SKM-1 (cell line): ENCODE measurements around the gene SPON2.

Experiments used
- DNase-seq: peaks from one replicate; lab custom pipeline; 2025; ENCODE audit not compliant: unreplicated experiment; lab: John Stamatoyannopoulos, UW

The SPON2 gene

DNA sequence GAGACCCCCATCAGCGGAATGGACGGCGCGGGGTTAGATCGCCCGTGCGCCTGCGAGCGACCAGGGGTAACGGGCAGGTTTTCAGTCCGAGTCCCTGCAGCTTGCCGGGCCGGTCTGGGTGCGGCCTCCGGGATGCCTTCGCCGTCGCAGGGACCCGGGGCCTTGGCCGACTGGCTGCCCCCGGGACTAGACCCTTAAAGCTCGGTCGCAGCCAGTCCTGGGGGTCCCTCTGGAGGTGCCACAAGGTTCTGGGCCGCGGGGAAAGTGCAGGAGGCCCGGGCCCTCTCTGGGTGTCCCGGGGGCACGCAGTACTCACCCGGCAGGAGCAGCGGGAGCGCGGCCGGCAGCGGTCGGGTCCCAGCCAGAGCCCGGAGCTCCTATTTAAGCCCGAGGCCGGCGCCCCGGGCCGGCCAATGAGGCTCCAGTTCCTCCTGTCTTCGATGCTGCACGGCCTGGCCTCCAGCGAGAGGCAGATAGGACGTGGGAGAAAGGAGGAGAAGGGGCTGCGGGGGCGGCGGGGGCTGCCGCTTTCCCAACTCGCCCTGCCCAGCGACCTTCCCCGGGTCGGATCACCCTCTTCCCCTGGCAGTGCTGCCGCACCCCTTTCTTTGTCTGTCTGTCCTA is at the start of gene SPON2:
SPON2 (minus strand) TSS at position 356 of the 624 bp plus-strand sequence.
- DNase-seq: no peak

DNA sequence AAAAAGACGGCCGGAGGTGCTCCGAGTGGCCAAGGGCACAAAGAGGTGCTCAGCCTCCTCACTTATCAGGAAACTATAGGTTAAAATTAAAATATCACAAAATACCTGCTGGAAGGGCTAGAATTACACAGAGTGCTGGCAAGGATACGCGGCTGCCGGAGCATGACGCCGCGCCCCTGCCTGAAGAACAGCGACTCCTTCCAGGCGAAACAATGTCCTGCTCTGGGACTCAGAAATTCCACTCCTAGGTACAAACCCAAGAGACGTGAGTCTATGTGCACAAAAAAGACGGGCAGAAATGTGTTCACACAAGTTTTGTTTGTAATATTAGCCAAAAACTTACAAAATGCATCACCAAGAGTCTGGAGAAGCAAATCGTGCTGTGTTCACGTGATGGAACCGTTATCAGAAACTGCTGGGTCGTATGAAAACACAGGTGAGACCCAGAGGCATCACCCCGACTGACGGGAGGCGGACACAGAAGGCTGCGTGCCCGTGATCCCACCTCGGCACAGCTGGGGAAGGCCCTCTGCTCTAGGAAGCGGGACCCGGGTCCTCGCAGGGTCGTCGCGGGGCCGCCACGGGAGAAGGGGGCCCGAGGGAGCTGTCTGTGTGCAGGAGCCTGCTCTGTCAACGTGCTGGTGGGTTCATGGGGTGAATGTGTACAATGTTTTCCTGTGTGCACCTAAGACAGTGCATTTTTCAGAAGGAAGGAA is 48.9 kb upstream of the SPON2 start:
- no peak for DNase-seq

DNA sequence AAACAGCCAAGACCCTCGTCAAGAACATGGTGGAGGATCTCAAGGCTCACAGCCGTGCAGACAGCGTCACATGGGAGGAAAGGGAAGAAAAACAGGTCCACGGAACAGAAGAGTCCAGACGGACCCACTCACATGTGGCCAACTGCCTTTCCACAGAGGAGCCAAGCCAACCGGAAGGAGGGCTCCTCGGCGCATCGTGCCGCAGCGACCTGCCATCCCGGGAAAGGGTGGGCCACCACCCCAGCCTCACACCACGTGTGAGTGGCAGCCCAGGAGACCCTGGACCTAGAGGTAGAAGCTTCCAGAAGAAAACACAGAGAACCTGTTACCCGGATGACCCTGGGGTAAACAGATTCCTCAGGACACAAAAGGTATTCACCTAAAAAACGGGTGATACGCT is 48.2 kb upstream of the SPON2 start:
- DNase-seq: no peak

DNA sequence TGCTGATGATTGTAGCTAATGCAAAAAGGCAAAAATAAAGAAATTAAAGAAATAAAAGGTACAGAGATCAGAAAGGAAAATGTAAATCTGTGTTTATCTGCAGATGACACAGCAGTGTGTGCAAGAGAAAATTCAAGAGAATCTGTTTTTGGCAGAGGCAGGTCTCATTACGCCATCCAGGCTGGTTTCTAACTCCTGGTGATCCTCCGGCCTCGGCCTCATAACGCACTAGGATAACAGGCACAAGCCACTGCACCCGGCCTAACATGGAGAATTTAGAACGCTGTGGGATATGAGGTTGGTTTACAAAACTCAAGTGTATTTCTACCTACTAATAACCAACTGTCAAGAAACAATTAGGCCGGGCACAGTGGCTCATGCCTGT is 47.2 kb upstream of the SPON2 start:
- no peak for DNase-seq

DNA sequence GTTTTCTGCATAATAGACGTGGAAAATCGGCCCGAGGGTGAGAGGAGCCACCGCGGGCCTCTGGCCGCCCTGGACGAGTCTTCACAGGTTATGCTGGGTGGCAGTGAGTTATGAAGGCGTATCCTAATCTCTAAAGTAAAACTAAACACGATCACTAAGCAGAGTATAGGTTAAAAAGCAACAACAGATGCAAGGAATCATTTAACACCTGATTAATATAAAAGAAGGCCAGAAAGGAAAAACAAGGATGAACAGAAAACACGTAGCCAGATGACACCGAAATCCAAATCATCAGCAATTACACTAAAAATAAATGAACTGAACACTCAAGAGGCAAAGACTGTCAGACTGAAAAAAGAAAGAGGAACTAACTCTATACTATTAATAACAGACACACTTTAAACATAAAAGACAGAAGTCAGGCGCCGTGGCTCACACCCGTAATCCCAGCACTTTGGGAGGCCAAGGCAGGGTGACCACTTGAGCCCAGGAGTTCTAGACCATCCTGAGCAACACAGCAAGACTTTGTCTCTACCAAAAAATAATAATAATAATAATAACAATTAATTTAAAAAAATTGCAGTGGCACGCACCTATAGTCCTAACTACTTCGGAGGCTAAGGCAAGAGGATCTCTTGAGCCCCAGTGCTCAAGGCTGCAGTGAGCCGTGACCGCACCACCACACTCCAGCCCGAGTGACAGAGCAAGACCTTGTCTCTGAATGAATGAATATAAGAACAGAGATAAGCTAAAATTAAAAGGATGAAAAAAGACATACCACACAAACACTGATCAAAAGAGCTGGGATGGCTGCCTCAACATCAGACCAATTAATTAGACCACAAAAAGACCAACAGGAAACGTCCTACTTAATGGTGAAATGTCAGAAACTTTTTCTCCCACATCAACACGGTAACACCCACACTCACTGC is 46.5 kb upstream of the SPON2 start:
- peak; percentile 77 for DNase-seq

DNA sequence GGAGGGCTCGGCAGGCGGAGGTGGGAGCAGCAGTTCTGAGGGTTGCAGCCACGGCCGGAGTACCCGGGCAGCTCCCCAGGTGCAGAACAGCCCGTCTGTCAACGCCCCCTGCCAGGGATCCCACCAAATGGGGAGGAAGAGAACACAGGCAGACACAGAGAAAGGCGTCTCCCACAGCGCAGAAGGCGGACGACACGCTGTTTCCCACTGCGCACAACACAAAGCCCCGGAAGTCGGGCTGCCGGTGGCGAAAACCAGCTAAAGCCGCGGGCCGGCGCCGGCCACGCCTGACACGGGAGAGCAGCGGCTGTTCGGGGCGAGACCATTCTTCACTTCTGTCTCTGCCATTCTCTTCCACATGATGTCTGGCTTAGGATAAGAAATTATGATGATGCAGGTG is 45.0 kb upstream of the SPON2 start:
- DNase-seq: no peak

DNA sequence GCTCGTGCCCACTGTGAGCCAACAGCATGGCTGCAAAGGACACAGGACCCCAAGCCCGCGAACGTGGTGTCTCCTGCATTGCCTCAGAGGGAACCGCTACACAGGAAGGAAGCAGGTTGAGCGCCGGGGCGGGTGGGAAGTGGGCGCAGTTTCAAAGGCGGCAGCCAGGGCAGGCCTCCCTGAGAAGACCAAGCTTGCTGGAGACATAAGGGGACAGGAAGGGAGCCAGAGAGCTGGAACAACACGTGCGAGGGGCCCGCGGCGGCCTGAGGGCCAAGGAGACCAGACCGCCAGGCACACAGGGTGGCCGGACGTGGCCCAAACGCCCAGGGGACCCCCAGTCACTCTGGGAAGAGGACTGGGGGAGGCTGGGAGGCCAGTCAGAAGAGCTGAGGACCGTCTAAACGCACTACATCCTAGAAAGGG is 44.5 kb upstream of the SPON2 start:
- DNase-seq: no peak

DNA sequence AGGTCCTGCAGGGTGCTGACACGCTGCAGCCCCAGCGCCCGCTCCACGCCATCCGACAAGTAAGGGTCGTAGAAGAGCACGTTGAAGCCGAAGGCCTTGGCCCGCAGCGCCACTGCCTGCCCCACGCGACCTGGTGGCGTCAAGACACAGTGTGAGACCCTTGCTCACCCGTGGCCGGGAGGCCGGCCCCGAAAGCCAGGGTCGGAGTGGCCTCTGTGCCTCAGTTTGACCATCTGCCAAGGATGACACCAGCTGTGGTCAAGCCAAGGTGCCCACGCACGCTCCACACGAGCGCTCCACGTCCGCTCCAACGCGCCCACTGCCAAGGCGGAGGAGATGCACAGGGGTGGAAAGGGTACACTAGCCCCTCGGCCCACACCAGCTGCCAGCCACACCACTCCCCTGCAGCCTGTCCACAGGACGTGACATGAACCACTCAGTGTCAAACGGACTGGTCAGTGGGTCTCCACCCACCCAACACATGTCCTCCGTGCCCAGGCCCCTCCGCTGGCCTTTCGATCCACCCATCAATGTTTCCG is 43.8 kb upstream of the SPON2 start:
- no peak for DNase-seq

DNA sequence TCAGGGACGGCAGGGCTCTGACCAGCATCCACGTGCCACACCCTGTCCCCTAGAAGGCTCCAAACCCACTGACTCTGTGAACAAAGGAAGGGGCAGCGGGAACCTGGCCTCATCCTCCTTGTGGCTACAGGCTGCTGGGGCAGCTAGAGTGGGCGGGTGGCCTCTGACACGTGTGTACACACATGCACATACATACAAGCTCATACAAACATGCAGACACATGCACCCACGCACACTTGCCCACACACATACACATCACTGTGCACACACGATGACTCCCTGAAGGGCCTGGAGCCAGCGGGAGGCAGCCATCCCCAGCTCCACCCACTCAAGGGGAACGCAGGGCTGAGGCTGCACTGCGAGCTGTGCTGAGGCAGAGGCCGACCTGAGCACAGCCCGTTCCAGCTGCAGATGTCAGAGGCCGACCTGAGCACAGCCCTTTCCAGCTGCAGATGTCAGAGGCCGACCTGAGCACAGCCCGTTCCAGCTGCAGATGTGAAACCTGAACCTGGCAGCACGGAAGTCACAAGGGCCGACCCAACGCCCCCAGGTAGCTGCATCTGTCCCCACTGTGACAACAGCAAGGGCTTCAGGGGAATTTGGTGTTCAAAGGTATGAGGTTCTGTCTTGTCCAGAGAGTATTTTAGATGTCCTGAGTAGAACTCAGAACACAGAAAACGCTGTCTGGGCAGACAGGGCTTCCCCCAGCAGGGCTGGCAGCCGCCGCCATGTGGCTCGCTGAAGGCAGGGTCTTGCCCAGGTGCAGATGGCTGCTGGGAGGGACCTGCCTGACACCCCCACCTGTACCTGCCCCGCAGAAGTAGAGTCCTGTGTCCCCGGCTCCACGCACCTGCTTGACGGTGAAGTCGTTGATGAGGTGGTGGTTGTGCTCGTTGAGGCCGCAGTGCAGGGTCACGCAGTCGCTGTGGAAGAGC is 43.0 kb upstream of the SPON2 start:
- no peak for DNase-seq

DNA sequence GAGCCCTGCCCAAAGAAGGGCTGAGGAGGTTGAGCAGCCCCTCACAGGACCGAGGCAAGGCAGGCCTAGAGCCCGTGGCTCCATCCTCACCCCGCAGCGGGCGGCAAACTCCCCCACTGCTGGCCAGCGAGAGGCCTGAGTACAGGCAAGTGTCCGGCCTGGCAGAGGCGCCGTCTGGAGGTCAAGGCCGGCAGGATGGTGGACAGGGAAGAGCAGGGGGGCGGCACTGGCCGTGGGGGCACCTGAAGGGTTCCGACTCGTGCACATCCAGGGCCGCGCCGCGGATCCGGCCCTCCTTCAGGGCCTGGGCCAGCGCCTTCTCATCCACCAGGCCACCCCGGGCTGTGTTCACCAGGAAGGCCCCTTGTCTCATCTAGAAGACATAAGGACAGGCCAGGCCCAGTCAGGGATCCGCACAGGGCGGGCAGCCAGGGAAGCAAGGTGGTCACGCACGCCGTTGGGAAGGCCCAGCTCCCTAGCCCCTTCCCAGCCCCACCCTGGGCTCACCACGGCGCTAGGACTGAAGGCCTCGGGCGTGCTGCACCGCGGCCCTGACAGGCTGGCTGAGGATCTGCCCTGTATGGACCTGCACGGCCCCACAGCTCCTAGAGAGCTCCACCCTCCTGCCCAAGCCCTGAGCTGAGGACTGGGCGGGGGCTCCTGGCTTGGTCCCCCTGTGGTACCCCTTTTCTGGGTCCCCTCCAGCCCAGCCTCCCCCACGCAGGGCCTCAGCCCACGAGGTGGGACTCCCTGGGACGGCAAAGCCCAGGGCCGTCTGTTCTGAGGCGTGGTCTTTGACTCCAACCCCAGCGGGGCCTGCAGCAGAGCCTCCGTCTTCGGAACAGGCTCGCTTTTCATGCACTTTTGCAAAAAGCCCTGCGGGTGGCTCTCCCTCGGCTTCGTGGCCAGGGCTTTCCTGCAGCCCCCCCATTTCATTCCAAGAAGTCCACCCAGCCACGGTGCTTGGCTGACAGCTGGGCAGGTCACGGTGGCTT is 42.0 kb upstream of the SPON2 start:
- no peak for DNase-seq

DNA sequence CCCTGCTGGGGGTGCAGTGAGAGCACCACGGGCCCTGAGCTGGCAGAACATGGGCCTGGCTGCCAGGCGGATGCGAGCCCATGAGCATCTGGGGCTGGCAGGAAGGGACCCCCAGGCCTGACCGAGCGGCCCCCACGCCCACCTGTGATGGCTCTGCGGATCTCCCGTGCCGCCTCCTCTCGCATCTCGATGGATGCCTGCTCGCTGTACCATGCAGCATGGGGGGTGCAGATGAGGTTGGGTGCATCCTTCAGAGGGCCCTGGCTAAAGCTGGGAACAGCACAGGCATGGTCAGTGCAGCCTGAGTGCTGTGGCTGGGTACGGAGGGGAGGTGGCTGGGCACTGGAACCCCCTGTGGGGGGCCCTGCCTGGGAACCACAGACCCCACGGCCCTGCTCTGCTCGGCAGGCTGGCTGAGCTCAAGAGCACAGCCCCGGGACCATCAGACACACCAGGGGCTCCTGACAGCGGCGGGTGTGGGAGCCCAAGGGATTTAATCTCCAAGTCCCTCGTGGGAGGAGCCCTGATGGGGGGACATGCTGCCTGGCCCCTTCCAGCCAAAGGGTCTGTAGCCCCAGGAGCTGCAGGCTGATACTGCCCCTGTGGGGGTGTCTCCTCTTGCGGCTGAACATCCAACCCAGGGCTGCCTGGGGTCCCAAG is 41.1 kb upstream of the SPON2 start:
- DNase-seq: no peak

DNA sequence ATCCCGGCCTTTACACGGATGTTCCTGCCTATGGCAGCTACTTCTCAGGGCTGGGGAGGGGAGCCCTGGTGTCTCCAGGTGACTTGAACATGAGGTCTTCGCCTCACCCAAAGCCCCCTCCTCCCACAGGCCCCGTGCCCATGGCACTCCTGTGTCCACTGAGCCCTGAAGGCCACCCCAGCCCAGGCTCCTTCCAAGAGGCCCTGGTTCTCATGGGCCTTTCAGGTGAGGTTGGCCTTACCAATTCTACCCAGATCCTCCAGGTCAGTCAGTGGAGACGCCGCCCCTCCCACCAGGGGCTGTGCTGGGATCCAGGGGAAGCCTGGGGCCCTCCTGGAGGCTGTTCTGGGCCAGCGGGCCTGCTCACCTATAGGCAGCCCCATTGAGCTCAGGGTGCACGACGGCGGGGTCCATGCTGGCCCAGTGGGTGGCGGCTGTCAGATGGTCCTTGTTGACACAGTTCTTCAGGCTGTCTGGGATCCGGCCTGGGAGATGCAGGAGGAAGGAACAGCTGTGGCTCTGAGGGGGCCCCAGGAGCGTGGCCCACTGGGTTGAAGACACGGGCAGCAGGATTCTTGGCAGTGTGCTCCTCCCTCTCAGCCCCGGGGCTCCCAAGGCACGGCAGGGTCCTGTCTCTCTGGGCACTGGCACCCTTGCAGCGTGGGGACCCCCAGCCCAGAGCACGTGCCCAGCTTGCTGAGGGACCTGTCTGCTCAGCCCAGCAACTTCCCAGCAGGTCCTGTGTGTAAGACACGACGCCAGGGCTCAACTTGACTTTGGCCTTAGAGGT is 40.4 kb upstream of the SPON2 start:
- DNase-seq: no peak

DNA sequence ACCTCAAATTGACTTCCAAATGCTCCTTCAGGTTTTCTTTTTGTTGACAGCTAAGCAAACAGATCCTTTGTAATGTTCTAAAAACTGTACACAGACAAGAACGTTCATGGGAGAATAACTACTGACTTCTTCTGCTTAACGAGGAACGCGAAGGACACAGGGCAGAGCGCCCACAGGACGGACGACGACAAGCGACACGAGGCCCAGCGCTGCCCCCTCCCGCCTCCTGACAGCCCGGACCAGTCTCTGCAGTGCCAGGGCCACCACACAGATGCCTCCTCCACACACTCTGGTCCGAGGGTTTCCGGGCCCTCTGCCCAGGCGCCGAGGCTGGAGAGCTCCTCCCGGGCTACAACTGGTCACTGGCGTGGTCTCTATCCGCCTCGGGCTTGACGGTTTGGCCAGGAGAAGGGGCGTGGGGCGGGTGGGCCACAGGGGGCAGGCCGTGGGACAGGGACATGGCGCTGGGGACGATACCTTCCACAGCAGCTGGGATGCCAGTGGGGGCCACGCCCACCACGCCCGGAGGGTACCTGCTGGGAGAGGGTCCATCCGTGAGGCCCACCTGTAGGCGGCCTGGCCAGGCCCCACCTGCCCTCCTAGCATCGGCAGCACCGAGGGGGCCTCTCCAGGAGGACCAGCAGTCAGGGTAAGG is 39.6 kb upstream of the SPON2 start:
- DNase-seq: no peak

DNA sequence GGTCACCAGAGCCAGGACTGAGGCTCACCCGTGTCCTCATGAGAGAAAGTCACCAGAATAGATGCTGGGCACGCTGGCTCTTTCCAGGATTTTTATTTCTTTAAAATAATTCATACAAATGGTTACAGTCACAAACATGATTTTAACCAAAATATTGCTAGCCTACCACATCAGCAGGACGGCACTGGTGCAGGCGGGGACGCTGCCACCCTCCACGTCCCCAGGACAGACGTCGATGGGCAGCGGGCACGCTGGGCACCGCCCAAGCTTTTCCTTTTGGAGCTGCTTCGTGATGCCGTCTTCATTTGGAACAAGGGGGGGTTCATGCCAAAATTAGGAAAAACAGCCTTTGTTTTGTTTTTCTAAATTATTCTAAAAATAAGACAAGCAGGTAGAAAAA is 39.0 kb upstream of the SPON2 start:
- no peak for DNase-seq

DNA sequence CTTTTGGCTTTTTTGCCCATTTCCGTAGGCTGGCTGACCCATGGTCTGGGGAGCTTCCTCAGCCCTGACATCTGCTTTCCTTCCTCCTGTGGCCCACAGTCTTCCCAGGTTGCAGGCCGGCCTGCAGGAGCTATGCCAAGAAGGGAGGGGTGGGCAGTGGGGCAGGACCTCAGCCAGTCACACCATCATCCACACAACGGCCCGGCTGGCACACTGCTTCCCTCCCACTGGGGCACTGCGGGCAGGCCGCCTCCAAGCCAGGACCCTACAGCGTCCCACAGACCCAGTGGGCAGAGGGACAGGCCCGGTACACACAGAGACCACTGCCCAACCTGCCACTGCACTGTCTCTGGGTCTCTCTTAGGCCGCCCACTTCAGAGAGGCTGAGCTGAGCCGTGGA is 38.6 kb upstream of the SPON2 start:
- no peak for DNase-seq

DNA sequence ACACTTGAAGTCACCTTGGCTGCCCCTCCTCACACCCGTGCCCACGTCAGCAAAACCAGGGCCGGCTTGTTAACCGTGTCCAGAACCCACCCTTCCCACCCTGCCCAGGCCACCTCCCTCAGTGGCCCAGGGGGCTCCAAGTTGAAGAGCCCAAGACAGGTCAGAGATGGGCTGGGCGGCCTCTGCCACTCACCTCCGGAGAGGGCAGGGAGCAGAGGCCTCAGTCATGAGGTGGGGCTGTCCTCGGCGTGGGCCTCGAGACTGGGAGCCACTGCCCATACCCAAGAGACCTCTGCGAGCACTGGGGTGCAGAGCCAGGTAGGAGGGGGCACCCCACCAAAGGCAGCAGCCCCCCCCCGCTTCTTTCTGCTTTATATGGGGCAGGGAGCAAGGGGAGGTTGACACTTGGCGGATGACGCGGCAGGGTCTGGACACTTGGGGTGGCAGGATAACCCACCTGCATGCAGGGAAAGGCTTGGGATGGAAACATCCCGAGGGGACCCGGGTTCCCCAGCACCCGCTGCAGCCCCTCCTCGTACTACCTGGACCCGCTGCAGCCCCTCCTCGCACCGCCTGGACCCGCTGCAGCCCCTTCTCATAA is 38.0 kb upstream of the SPON2 start:
- no peak for DNase-seq

DNA sequence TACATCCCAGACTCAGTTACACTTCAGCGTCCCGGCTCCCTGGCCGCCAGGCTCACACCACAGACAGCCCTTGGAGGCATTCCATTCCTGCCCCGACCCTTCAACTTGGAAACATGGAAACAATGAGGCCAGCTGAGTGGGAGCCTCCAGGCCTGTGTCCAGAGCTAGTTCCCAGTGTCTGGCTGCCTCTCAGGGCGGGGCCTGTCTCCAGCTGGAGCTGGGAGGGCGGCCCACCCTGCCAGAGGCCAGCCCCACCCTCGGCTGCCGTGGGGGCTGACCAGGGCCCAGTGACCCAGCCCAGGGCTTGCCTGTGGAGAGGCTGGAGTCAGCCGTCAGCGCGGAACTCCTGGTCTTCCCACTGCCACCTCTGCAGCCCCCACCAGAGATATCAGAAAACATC is 37.4 kb upstream of the SPON2 start:
- DNase-seq: no peak
